Measurements from ENCODE around the gene ZNF500. TPM values are rescaled to one million over a fixed set of nuclear protein-coding genes. Genes with fewer than 3 reads are reported as not detected.

The ZNF500 gene
- total and polyA plus RNA-seq, 2 of the 4 experiments (the other 2 are of a cell fraction): 4.5 to 5.9 TPM

- TF ChIP-seq CHD1 (IDR thresholded peaks at IDR 0.05; ENCODE audit: low read depth, low read length) (no peak), NFE2L2 (IDR thresholded peaks at IDR 0.05; ENCODE audit: low read depth, low read length) (no peak), RAD21 (IDR thresholded peaks at IDR 0.05; ENCODE audit: low read length) (no peak), POLR2A (IDR thresholded peaks at IDR 0.05; ENCODE audit: low read depth, low read length) (no peak), CTCF (conservative IDR thresholded peaks at IDR 0.05; ENCODE audit: low read depth, low read length) (no peak), CEBPB (IDR thresholded peaks at IDR 0.05; ENCODE audit: low read depth, low read length) (no peak), ELK1 (IDR thresholded peaks at IDR 0.05; ENCODE audit: borderline replicate concordance, low read depth, low read length) (no peak), MAZ (IDR thresholded peaks at IDR 0.05; ENCODE audit: borderline replicate concordance, low read depth, low read length) (no peak), MAFK (IDR thresholded peaks at IDR 0.05; ENCODE audit: low read depth, low read length) (no peak), FOS (IDR thresholded peaks at IDR 0.05; ENCODE audit: low read depth, low read length) (no peak), RCOR1 (IDR thresholded peaks at IDR 0.05; ENCODE audit: insufficient replicate concordance, low read length) (no peak), USF2 (IDR thresholded peaks at IDR 0.05; ENCODE audit: low read depth, low read length) (no peak), BHLHE40 (IDR thresholded peaks at IDR 0.05; ENCODE audit: low read depth, low read length) (no peak), RFX5 (IDR thresholded peaks at IDR 0.05; ENCODE audit: low read depth, low read length) (no peak), MXI1 (IDR thresholded peaks at IDR 0.05; ENCODE audit: borderline replicate concordance, low read depth, low read length) (no peak)
- CTCF ChIA-PET: interaction anchor here (0.5 kb wide), 1 partner anchor 15 kb away, joined by 3 read pairs; no protein-coding TSS in a partner anchor
- intact Hi-C loops (cut with micrococcal nuclease): no loop called here
These were observed 30.2 kb upstream of the ZNF500 start for GRCh38 chr16:4796982-4797804.

More at GRCh38 chr16:4796982-4797804, 30.2 kb upstream of the ZNF500 start:
- H4K20me1 ChIP-seq (ENCODE audit: insufficient read depth, low read length): no peaks in the 10 kb centered on the region
- H3K36me3 ChIP-seq (ENCODE audit: control insufficient read depth, insufficient read depth, low read length): peaks cover 2% of the 10 kb centered on the region; the same call in 1 of the 2 replicates
- no peak overlapping the region for H2BK15ac ChIP-seq (ENCODE audit: low read depth, low read length)
- no peak overlapping the region for H2AK5ac ChIP-seq (ENCODE audit: low read depth, low read length)
- in situ Hi-C loops (cut with MboI; ENCODE audit: low sequenced_read_pairs): no loop called here
- H3K4me1 ChIP-seq (ENCODE audit: control insufficient read depth, insufficient read depth, low read length): peaks cover 5% of the 10 kb centered on the region; the same call in 1 of the 2 replicates
- no peaks in the 10 kb centered on the region for H3K27me3 ChIP-seq (ENCODE audit: control insufficient read depth, insufficient read depth, low read length)
- POLR2A ChIA-PET (ENCODE audit: unreplicated experiment): no interaction called here
- H2AFZ ChIP-seq (replicated peaks; ENCODE audit: low read length, poor library complexity): no peak overlapping the region
- no peak overlapping the region for H3K14ac ChIP-seq (replicated peaks; ENCODE audit: low read depth, low read length)
- H2BK20ac ChIP-seq (ENCODE audit: low read depth, low read length): no peak overlapping the region
- dilution Hi-C loops (cut with HindIII; ENCODE audit: low sequenced_read_pairs, unreplicated experiment): no loop called here
- H2BK5ac ChIP-seq (ENCODE audit: low read depth, low read length, poor library complexity, severe bottlenecking): no peak overlapping the region
- no peak overlapping the region for H3K23ac ChIP-seq (ENCODE audit: low read depth, low read length)
- no peak overlapping the region for H3K27ac ChIP-seq (ENCODE audit: insufficient read depth, low read length)
- no peak overlapping the region for H4K91ac ChIP-seq (ENCODE audit: insufficient read depth, low read depth, low read length)
- no peak overlapping the region for H3K4me2 ChIP-seq (ENCODE audit: low read depth, low read length)
- no peak overlapping the region for H2BK120ac ChIP-seq (ENCODE audit: low read depth, low read length)
- 50% methylated on average over 1 of the region's 21 CpGs; no CpG with 5 or more reads in 1 of the 2 experiments for WGBS, 2 experiments (ENCODE audit: extremely low coverage in 2 of 2, insufficient read length in 1 of 2)
- no peak overlapping the region for H3K56ac ChIP-seq (ENCODE audit: extremely low read depth, insufficient read depth, low read length)
- H3K18ac ChIP-seq (ENCODE audit: low read depth, low read length): no peak overlapping the region
- H3K4me3 ChIP-seq (ENCODE audit: insufficient read depth, low read depth, low read length): no peak overlapping the region
- no peaks in the 10 kb centered on the region for H3K9me1 ChIP-seq (ENCODE audit: insufficient read depth, low read length)
- H2AK9ac ChIP-seq (replicated peaks; ENCODE audit: low read depth, low read length, poor library complexity): no peak overlapping the region
- no peak for DNase-seq
- 0 out of 4 replicates have a peak, but pooled peaks cover 0 to 7% of the 10 kb centered on the region in 2 experiments for H3K79me1 ChIP-seq (ENCODE audit: low read depth in 1 of 2, low read length in 2 of 2)
- H3K9ac ChIP-seq (ENCODE audit: low read depth, low read length): no peak overlapping the region
- no peak overlapping the region for H4K5ac ChIP-seq (ENCODE audit: low read depth, low read length)
- no peak overlapping the region for H3K4ac ChIP-seq (ENCODE audit: low read depth, low read length)
- H4K8ac ChIP-seq (ENCODE audit: low read depth in 2 of 2, low read length in 2 of 2): no peak overlapping the region
- no TSS peak for BruUV-seq (replicated peaks)
- ATAC-seq (ENCODE audit: low read depth): no peak
- no peaks in the 10 kb centered on the region for H3K9me3 ChIP-seq (ENCODE audit: control insufficient read depth, insufficient read depth, low read length)
